ENCODE results near the gene PIK3C2G. TPM values are rescaled to one million over a fixed set of nuclear protein-coding genes. Genes with fewer than 3 reads are reported as not detected.

Gene PIK3C2G
- total RNA-seq, 2 donors from 2014 or later = not detected

- DNase-seq = no peak
- WGBS, 2 experiments (ENCODE audit: insufficient coverage in 1 of 2, insufficient read length in 1 of 2) = 95 to 100% methylated on average over 2 to 3 of the region's 3 CpGs
- Histone ChIP-seq H3K27me3 (ENCODE audit: control insufficient read depth, insufficient read depth, low read length, poor library complexity, severe bottlenecking) (peaks cover 6% of the 10 kb centered on the region), H3K36me3 (ENCODE audit: control insufficient read depth, insufficient read depth, low read length) (no peaks in the 10 kb centered on the region), H3K27ac (ENCODE audit: low read depth, low read length) (no peak overlapping the region), H3K9me3 (ENCODE audit: control insufficient read depth, low read length) (no peaks in the 10 kb centered on the region), H3K9ac (ENCODE audit: extremely low read depth, low read length, poor library complexity, severe bottlenecking) (no peak overlapping the region), H3K4me3 (ENCODE audit: low read length) (no peak overlapping the region), H3K4me1 (ENCODE audit: control insufficient read depth, insufficient read depth, low read length) (peaks cover 9% of the 10 kb centered on the region)
- peaks cover 20% of the 10 kb centered on the region for H3K4me1 Mint-ChIP-seq
- no peak overlapping the region for H3K4me3 Mint-ChIP-seq
- no peak for TF ChIP-seq CTCF (conservative IDR thresholded peaks at IDR 0.05)
- no peaks in the 10 kb centered on the region for H3K9me3 Mint-ChIP-seq
- H3K36me3 Mint-ChIP-seq (ENCODE audit: low read depth) = no peaks in the 10 kb centered on the region
- peak overlapping the region; percentile 7 for H3K27ac Mint-ChIP-seq
- peaks cover 2% of the 10 kb centered on the region for H3K27me3 Mint-ChIP-seq (ENCODE audit: insufficient read depth)
Measured at GRCh38 chr12:18551701-18552100, 290.4 kb downstream of the PIK3C2G start.

- peaks cover 20% of the 10 kb centered on the region for H3K4me1 Mint-ChIP-seq
- peak; percentile 54 for TF ChIP-seq CTCF (conservative IDR thresholded peaks at IDR 0.05)
- Histone ChIP-seq H3K9me3 (ENCODE audit: control insufficient read depth, low read length) (no peaks in the 10 kb centered on the region), H3K27me3 (ENCODE audit: control insufficient read depth, insufficient read depth, low read length, poor library complexity, severe bottlenecking) (peaks cover 6% of the 10 kb centered on the region), H3K4me1 (ENCODE audit: control insufficient read depth, insufficient read depth, low read length) (peaks cover 9% of the 10 kb centered on the region), H3K4me3 (ENCODE audit: low read length) (no peak overlapping the region), H3K9ac (ENCODE audit: extremely low read depth, low read length, poor library complexity, severe bottlenecking) (no peak overlapping the region), H3K27ac (ENCODE audit: low read depth, low read length) (no peak overlapping the region), H3K36me3 (ENCODE audit: control insufficient read depth, insufficient read depth, low read length) (no peaks in the 10 kb centered on the region)
- H3K4me3 Mint-ChIP-seq = no peak overlapping the region
- no peaks in the 10 kb centered on the region for H3K36me3 Mint-ChIP-seq (ENCODE audit: low read depth)
- WGBS, 2 experiments (ENCODE audit: insufficient coverage in 1 of 2, insufficient read length in 1 of 2) = 94 to 100% methylated on average over 4 to 5 of the region's 5 CpGs
- H3K27ac Mint-ChIP-seq = no peak overlapping the region
- H3K27me3 Mint-ChIP-seq (ENCODE audit: insufficient read depth) = peaks cover 2% of the 10 kb centered on the region
- no peaks in the 10 kb centered on the region for H3K9me3 Mint-ChIP-seq
- no peak for DNase-seq
Measured at GRCh38 chr12:18552829-18553228, 291.5 kb downstream of the PIK3C2G start.

GRCh38 chr12:18556161-18556560 lies 294.8 kb downstream of the PIK3C2G start:
- Histone ChIP-seq H3K9me3 (ENCODE audit: control insufficient read depth, low read length) (no peaks in the 10 kb centered on the region), H3K9ac (ENCODE audit: extremely low read depth, low read length, poor library complexity, severe bottlenecking) (no peak overlapping the region), H3K27ac (ENCODE audit: low read depth, low read length) (no peak overlapping the region), H3K36me3 (ENCODE audit: control insufficient read depth, insufficient read depth, low read length) (no peaks in the 10 kb centered on the region), H3K27me3 (ENCODE audit: control insufficient read depth, insufficient read depth, low read length, poor library complexity, severe bottlenecking) (peaks cover 6% of the 10 kb centered on the region), H3K4me3 (ENCODE audit: low read length) (no peak overlapping the region), H3K4me1 (ENCODE audit: control insufficient read depth, insufficient read depth, low read length) (peaks cover 9% of the 10 kb centered on the region)
- Mint-ChIP-seq H3K27me3 (ENCODE audit: insufficient read depth) (peaks cover 2% of the 10 kb centered on the region), H3K36me3 (ENCODE audit: low read depth) (no peaks in the 10 kb centered on the region), H3K4me1 (peaks cover 18% of the 10 kb centered on the region), H3K27ac (no peak overlapping the region), H3K9me3 (no peaks in the 10 kb centered on the region), H3K4me3 (no peak overlapping the region)
- 81 to 92% methylated on average over 2 of the region's 2 CpGs for WGBS, 2 experiments (ENCODE audit: insufficient coverage in 1 of 2, insufficient read length in 1 of 2)
- DNase-seq = no peak
- no peak for TF ChIP-seq CTCF (conservative IDR thresholded peaks at IDR 0.05)
